HL-60 (cell line): Measurements from ENCODE around the gene OPRL1.

ENCODE experiments used
- GABPA ChIP-seq: IDR thresholded peaks from 2 replicates; pipeline ENCODE4 v1.6.1; 2012; ENCODE audit warnings: low read depth
- POLR2AphosphoS5 ChIP-seq: IDR thresholded peaks from 2 replicates; pipeline ENCODE4 v1.6.1; 2012; ENCODE audit warnings: low read depth
- REST ChIP-seq: IDR thresholded peaks from 2 replicates; pipeline ENCODE4 v1.6.1; 2012; ENCODE audit warnings: low read depth; ENCODE audit not compliant: insufficient replicate concordance
- TF ChIP-seq, protein P1 (sequence below): IDR thresholded peaks from one replicate; pipeline ENCODE4 v1.5.1; 2011; ENCODE audit warnings: low read length, control low read depth, inconsistent platforms; ENCODE audit not compliant: insufficient read depth

DNA sequence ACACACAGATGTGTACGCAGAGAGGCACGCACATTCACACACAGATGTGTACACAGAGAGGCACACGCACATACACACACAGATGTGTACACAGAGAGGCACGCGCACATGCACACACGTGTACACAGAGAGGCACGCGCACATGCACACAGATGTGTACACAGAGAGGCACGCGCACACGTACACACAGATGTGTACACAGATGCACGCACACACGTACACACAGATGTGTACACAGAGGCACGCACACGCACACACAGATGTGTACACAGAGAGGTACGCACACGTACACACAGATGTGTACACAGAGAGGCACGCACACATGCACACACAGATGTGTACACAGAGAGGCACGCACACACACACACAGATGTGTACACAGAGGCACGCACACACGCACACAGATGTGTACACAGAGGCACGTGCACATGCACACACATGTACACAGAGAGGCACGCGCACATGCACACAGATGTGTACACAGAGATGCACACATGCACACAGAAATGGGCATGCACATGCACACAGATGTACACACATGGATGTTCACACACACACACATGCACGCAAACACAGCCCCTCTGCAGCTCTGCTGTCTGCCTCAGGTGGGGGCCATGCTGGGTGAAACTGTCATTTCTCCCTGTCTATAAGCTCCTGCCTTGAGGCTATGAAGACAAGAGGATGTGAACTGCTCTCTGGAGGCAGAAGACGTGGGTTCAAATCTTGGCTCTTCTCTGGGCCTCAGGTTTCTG is 70.1 kb downstream of the OPRL1 start:
- TF ChIP-seq, protein P1, sequence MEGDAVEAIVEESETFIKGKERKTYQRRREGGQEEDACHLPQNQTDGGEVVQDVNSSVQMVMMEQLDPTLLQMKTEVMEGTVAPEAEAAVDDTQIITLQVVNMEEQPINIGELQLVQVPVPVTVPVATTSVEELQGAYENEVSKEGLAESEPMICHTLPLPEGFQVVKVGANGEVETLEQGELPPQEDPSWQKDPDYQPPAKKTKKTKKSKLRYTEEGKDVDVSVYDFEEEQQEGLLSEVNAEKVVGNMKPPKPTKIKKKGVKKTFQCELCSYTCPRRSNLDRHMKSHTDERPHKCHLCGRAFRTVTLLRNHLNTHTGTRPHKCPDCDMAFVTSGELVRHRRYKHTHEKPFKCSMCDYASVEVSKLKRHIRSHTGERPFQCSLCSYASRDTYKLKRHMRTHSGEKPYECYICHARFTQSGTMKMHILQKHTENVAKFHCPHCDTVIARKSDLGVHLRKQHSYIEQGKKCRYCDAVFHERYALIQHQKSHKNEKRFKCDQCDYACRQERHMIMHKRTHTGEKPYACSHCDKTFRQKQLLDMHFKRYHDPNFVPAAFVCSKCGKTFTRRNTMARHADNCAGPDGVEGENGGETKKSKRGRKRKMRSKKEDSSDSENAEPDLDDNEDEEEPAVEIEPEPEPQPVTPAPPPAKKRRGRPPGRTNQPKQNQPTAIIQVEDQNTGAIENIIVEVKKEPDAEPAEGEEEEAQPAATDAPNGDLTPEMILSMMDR = no peak
- TF ChIP-seq POLR2AphosphoS5 (no peak), REST (no peak), GABPA (no peak)
